Small intestine (tissue), 7 donors: ENCODE data around the gene PLCD1. TPM values are rescaled to one million over a fixed set of nuclear protein-coding genes. Genes with fewer than 3 reads are reported as not detected.
"Not testable (repeated sequence)": the region's sequence is repeated elsewhere in the genome, so short reads cannot be mapped to it uniquely, and the experiment has no call there.

Experiments
- DNase-seq, 2 donors: peaks; one replicate each; pipeline versions ENCODE4 v3.0.0 to v3.0.0-alpha.2; 2013
- FAIRE-seq: peaks from 2 replicates; lab custom pipeline; 2012; peaks lifted over from hg19 to GRCh38; lab: Jason Lieb, UNC
- H3K27ac ChIP-seq, 3 donors: one replicate each; pipeline ENCODE4 v1.5.1; 2013; ENCODE audit warnings: low read length in 2 of 3, mild to moderate bottlenecking in 2 of 3, control low read depth in 1 of 3, inconsistent platforms in 1 of 3, low read depth in 1 of 3, moderate library complexity in 1 of 3
- H3K27me3 ChIP-seq, 3 donors: one replicate each; pipeline ENCODE4 v1.6.1; 2013; ENCODE audit warnings: low read length in 3 of 3, inconsistent platforms in 1 of 3; ENCODE audit not compliant: control insufficient read depth in 3 of 3, insufficient read depth in 3 of 3
- H3K36me3 ChIP-seq, 3 donors: one replicate each; pipeline ENCODE4 v1.6.1; 2013; ENCODE audit warnings: low read length in 3 of 3, inconsistent platforms in 1 of 3, low read depth in 1 of 3, mild to moderate bottlenecking in 1 of 3, moderate library complexity in 1 of 3; ENCODE audit not compliant: control insufficient read depth in 3 of 3, insufficient read depth in 2 of 3
- H3K4me1 ChIP-seq, 3 donors: one replicate each; pipeline ENCODE4 v1.6.1; 2013; ENCODE audit warnings: low read length in 2 of 3, inconsistent platforms in 1 of 3, low read depth in 1 of 3, mild to moderate bottlenecking in 1 of 3, moderate library complexity in 1 of 3; ENCODE audit not compliant: control insufficient read depth in 3 of 3, insufficient read depth in 2 of 3
- H3K4me3 ChIP-seq, 3 donors: one replicate each; pipeline ENCODE4 v1.5.1; 2013; ENCODE audit warnings: low read length in 3 of 3, control low read depth in 1 of 3, inconsistent platforms in 1 of 3, low read depth in 1 of 3, mild to moderate bottlenecking in 1 of 3, moderate library complexity in 1 of 3
- H3K9me3 ChIP-seq, 2 donors: one replicate each; pipeline ENCODE4 v1.6.1; 2013; ENCODE audit warnings: low read depth in 1 of 2, low read length in 1 of 2; ENCODE audit not compliant: control insufficient read depth in 2 of 2, insufficient read depth in 1 of 2
- WGBS, 3 donors: extraction: QIAGEN DNeasy Blood & Tissue Kit; methylation state at CpG; one replicate each; pipeline ENCODE4 v1.1.7; 2013; 5-methylcytosine and 5-hydroxymethylcytosine counted together
- polyA plus RNA-seq, 4 donors: library from polyadenylated mRNA; stranded (reverse) in 3 of 4; unstranded in 1 of 4; fragments of 200-250 nt in 3 of 4; fragments of 120-200 nt in 1 of 4; gene quantifications; one replicate each; pipeline versions ENCODE4 v1.2.1 to v1.2.3, GENCODE V29; 2013
- donor health status: healthy with polysubstance abuse.
- donor health status: control.
- donor health status: control.
- donor health status: Bipolar disorder and iron deficiency.
- donor health status: healthy.

The PLCD1 gene
- polyA plus RNA-seq, 4 donors = 7.8 to 20.7 (median 12.6) TPM

DNA sequence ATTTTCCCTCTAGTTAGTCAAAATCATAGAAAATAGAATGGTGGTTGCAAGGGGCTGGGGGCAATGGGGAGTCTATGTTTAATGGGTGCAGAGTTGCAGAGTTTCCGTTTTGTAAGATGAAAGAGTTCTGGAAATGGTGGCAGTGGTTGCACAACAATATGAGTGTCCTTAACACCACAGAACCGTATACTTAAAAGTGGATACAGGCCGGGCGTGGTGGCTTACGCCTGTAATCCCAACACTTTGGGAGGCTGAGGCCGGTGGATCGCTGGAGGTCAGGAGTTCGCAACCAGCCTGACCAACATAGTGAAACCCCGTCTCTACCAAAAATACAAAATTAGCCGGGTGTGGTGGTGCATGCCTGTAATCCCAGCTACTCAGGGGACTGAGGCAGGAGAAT is 41.1 kb downstream of the PLCD1 start:
- Histone ChIP-seq H3K36me3 (peaks cover 0 to 26% (median 0%) of the 10 kb centered on the region in 3 donors), H3K27ac (peak overlapping the region; percentile 94 to 96 (median 94)), H3K4me1 (peaks cover under 1 to 63% (median 3%) of the 10 kb centered on the region in 3 donors), H3K4me3 (peak overlapping the region in 2 of 3 donors; percentile 34 to 45)
- H3K27me3 ChIP-seq, H3K9me3 ChIP-seq, FAIRE-seq, DNase-seq: not testable (repeated sequence)
- WGBS, 3 donors = 74 to 81% (median 79%) methylated on average over 10 of the region's 10 CpGs

- WGBS, 3 donors = 33 to 63% (median 56%) methylated on average over 7 of the region's 7 CpGs
- no peaks in the 10 kb centered on the region for H3K9me3 ChIP-seq
- DNase-seq (peak; percentile 79 to 86), FAIRE-seq (no peak)
- H3K27me3 ChIP-seq = no peaks in the 10 kb centered on the region
- H3K27ac ChIP-seq = peak overlapping the region; percentile 94 to 96 (median 94)
- H3K36me3 ChIP-seq = peaks cover 0 to 29% (median 0%) of the 10 kb centered on the region in 3 donors
- H3K4me3 ChIP-seq = peak overlapping the region in 2 of 3 donors; percentile 34 to 45
- peaks cover 0 to 58% (median 3%) of the 10 kb centered on the region in 3 donors for H3K4me1 ChIP-seq
Observed at GRCh38 chr3:37987751-37988179, 41.7 kb downstream of the PLCD1 start.

GRCh38 chr3:37987315-37987697 is 42.1 kb downstream of the PLCD1 start:
- Histone ChIP-seq H3K27ac (peak overlapping the region; percentile 94 to 96 (median 94)), H3K4me1 (peaks cover 0 to 58% (median 3%) of the 10 kb centered on the region in 3 donors), H3K4me3 (no peak overlapping the region), H3K36me3 (peaks cover 0 to 30% (median 0%) of the 10 kb centered on the region in 3 donors), H3K27me3 (no peaks in the 10 kb centered on the region), H3K9me3 (no peaks in the 10 kb centered on the region)
- no peak for FAIRE-seq
- DNase-seq = peak in 1 of 2 donors; percentile 71
- WGBS, 3 donors = 14 to 61% (median 43%) methylated on average over 2 of the region's 2 CpGs

DNA sequence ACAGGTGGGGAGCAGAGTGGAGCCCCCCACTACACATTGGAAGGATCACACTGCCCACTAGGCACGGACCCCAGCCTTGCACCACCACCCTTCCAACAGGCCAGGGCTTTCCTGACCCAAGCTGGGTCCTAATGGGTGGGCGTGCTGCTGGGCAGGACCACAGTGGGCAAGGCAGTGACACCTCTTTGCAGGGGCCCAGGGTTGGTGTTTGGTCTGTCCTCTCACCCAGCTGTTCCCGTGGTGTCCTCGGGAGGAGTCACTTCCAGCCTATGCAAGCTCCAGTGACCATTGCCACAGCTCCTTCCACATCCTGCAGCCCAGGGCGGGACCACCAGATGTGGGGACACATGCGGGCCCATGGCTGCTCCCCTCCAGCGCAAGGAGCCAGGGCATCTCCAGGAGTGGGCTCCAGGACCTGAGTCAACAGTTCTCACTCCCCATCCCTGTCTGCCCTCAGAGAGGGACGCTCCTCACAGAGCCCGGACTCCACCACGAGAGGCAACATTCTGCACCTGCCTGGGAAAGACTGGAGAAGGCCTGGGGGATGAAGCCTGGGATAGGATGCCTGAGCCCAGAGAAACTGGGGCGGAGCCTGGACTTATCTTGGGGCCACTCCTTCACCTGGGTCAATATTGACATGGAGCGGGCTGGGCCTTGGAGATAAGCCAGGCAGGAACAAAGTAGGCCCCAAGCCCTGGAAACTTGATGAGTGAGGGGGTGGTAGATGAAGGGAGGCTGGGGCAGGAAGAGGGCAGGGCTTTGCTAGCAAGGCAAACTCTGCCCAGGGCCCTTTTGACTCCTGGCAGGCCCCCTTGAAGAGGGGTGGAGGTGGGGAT is 42.7 kb downstream of the PLCD1 start:
- 24 to 61% (median 43%) methylated on average over 12 of the region's 12 CpGs for WGBS, 3 donors
- Histone ChIP-seq H3K4me3 (peak overlapping the region in 1 of 3 donors; percentile 16), H3K4me1 (peaks cover 0 to 58% (median 3%) of the 10 kb centered on the region in 3 donors), H3K9me3 (no peaks in the 10 kb centered on the region), H3K27ac (peak overlapping the region; percentile 94 to 96 (median 94)), H3K27me3 (no peaks in the 10 kb centered on the region), H3K36me3 (peaks cover 0 to 36% (median 0%) of the 10 kb centered on the region in 3 donors)
- DNase-seq (peak; percentile 97 to 100), FAIRE-seq (no peak)

DNA sequence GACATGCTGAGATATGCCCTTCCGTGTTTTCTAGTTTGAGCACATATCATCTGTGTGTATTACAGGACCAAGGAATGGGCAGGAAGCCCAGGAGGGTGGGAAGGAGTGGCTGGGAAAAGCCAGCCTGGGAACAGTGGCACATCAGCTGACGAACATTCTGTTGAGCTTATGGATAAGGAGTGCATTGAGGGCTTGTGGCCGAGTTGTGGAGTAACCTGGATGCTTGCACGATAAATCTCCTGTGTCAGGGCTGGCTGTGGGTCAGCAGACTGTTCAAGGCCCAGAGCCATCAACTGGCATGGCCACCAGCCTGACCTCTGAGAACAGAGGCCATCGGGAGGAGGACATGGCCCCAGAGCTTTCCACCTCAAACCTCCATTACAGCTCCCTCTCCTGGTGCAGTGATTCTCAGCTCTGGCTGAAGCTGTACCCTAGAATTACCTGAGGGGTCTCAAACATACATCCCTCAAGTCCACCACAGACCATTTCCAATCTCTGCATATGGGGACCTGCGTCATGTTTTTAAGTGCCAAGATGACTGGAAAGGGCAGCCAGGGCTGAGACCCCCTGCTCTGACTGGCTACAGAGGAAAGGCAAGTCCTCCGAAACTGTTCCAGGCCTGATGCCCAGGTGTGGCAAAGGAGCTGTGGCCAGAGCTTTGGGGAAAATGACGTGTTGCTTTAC is 43.7 kb downstream of the PLCD1 start:
- H3K27ac ChIP-seq = peak overlapping the region; percentile 60 to 96 (median 84)

GRCh38 chr3:37984596-37984995 is 44.8 kb downstream of the PLCD1 start:
- H3K4me3 ChIP-seq = no peak overlapping the region
- no peaks in the 10 kb centered on the region for H3K9me3 ChIP-seq
- no peaks in the 10 kb centered on the region for H3K27me3 ChIP-seq
- H3K4me1 ChIP-seq = peaks cover 0 to 51% (median 3%) of the 10 kb centered on the region in 3 donors
- H3K36me3 ChIP-seq = peaks cover 0 to 41% (median 0%) of the 10 kb centered on the region in 3 donors
- H3K27ac ChIP-seq = no peak overlapping the region
- no peak for FAIRE-seq
- 85 to 93% (median 90%) methylated on average over 7 of the region's 7 CpGs for WGBS, 3 donors
- no peak for DNase-seq

More for the DNA sequence above, 43.7 kb downstream of the PLCD1 start:
- WGBS, 3 donors = 40 to 69% (median 53%) methylated on average over 8 of the region's 8 CpGs
- Histone ChIP-seq H3K4me3 (no peak overlapping the region), H3K36me3 (peaks cover 0 to 41% (median 0%) of the 10 kb centered on the region in 3 donors), H3K27me3 (no peaks in the 10 kb centered on the region), H3K9me3 (no peaks in the 10 kb centered on the region), H3K4me1 (peaks cover 0 to 57% (median 3%) of the 10 kb centered on the region in 3 donors)
- FAIRE-seq (no peak), DNase-seq (peak; percentile 60 to 87)

GRCh38 chr3:37984051-37984450 is 45.4 kb downstream of the PLCD1 start:
- no peak overlapping the region for H3K27ac ChIP-seq
- no peak for FAIRE-seq

DNA sequence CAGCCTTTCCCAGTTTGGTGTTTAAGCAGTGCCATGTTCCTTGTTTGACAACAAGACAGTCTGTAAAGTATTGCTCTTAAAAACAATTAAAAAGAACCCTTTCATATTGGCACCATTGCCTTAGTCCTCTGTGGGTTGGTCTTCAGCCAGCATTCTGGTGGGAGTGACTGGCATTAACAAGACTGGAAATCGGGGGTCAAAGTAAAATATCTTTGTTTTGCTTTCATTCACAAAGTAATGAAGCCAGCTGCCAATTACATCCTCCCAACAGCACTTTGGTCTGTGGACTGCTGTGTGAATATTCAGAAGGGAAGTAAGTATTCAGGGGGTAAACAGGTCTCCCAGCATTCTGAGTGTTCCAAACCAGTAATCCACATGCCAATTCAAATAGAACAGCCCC is 47.1 kb downstream of the PLCD1 start:
- no peak overlapping the region for H3K4me3 ChIP-seq
- FAIRE-seq (no peak), DNase-seq (no peak)
- WGBS, 3 donors = 12 to 57% (median 41%) methylated on average over 1 of the region's 1 CpG
- peaks cover 0 to 31% (median 3%) of the 10 kb centered on the region in 3 donors for H3K4me1 ChIP-seq
- no peak overlapping the region for H3K27ac ChIP-seq
- H3K27me3 ChIP-seq = no peaks in the 10 kb centered on the region
- H3K36me3 ChIP-seq = peaks cover 0 to 37% (median 0%) of the 10 kb centered on the region in 3 donors
- H3K9me3 ChIP-seq = no peaks in the 10 kb centered on the region

More at GRCh38 chr3:37984051-37984450, 45.4 kb downstream of the PLCD1 start:
- Histone ChIP-seq H3K4me1 (peaks cover 0 to 46% (median 3%) of the 10 kb centered on the region in 3 donors), H3K27me3 (no peaks in the 10 kb centered on the region), H3K36me3 (peaks cover 0 to 35% (median 0%) of the 10 kb centered on the region in 3 donors), H3K4me3 (no peak overlapping the region), H3K9me3 (no peaks in the 10 kb centered on the region)
- 70 to 81% (median 74%) methylated on average over 7 of the region's 7 CpGs for WGBS, 3 donors
- no peak for DNase-seq
